Activated naive CD4-positive, alpha-beta T cell (primary cell): ENCODE measurements around the gene PGAM2.

Experiments used
- DNase-seq, 4 experiments: peaks; one replicate each; lab custom pipeline; 2025; lab: John Stamatoyannopoulos, UW

The PGAM2 gene

GRCh38 chr7:44066494-44067063 lies 1.2 kb upstream of the PGAM2 start:
- no peak for DNase-seq

GRCh38 chr7:44066111-44066460 lies 719 bp upstream of the PGAM2 start:
- DNase-seq = no peak

GRCh38 chr7:44064791-44065430 lies 456 bp downstream of the PGAM2 start:
- no peak for DNase-seq

GRCh38 chr7:44063894-44064651 lies 1.3 kb downstream of the PGAM2 start:
- no peak for DNase-seq

- DNase-seq = no peak
Measured at GRCh38 chr7:44063547-44063893, 1.8 kb downstream of the PGAM2 start.

GRCh38 chr7:44062903-44063295 lies 2.5 kb downstream of the PGAM2 start:
- no peak for DNase-seq

GRCh38 chr7:44062180-44062902 lies 3.0 kb downstream of the PGAM2 start:
- DNase-seq = no peak

- DNase-seq = no peak
Measured at GRCh38 chr7:44061645-44062179, 3.7 kb downstream of the PGAM2 start.

GRCh38 chr7:44060948-44061644 lies 4.3 kb downstream of the PGAM2 start:
- DNase-seq = no peak

- DNase-seq = no peak
Measured at GRCh38 chr7:44060091-44060947, 5.0 kb downstream of the PGAM2 start.

- DNase-seq = no peak
Measured at GRCh38 chr7:44059219-44060090, 5.9 kb downstream of the PGAM2 start.

- no peak for DNase-seq
Measured at GRCh38 chr7:44058759-44059218, 6.6 kb downstream of the PGAM2 start.

GRCh38 chr7:44057849-44058758 lies 7.3 kb downstream of the PGAM2 start:
- DNase-seq = no peak

GRCh38 chr7:44057181-44057848 lies 8.1 kb downstream of the PGAM2 start:
- DNase-seq = no peak

GRCh38 chr7:44056681-44057080 lies 8.7 kb downstream of the PGAM2 start:
- DNase-seq = no peak

- DNase-seq = no peak
Measured at GRCh38 chr7:44052771-44053365, 12.5 kb downstream of the PGAM2 start.

GRCh38 chr7:44051611-44052220 lies 13.7 kb downstream of the PGAM2 start:
- no peak for DNase-seq
